WTC11 (cell line): ENCODE measurements around the gene SPATA12.

Experiments used
- CTCF ChIP-seq: fragments of 200-600 bp; IDR thresholded peaks from 2 replicates; pipeline ENCODE4 v1.8.0; 2022; ENCODE audit warnings: antibody characterized with exemption
- TEAD4 ChIP-seq: sonication (generic); formaldehyde crosslinking; IDR thresholded peaks from 2 replicates; pipeline ENCODE4 v1.8.0; 2022; ENCODE audit warnings: mild to moderate bottlenecking, missing genetic modification reagents
- TF ChIP-seq, protein P1 (sequence below): sonication (generic); formaldehyde crosslinking; IDR thresholded peaks from 2 replicates; pipeline ENCODE4 v1.8.1; 2023; ENCODE audit warnings: mild to moderate bottlenecking, missing genetic modification reagents, moderate library complexity
- TF ChIP-seq, protein P2 (sequence below): sonication (generic); formaldehyde crosslinking; IDR thresholded peaks from 2 replicates; pipeline ENCODE4 v1.8.0; 2022; ENCODE audit warnings: missing genetic modification reagents

GRCh38 chr3:57043518-57043917 lies 16.9 kb upstream of the SPATA12 start:
- TF ChIP-seq TEAD4 (CRISPR knock-in tag) (no peak), CTCF (no peak)
- TF ChIP-seq, protein P1, sequence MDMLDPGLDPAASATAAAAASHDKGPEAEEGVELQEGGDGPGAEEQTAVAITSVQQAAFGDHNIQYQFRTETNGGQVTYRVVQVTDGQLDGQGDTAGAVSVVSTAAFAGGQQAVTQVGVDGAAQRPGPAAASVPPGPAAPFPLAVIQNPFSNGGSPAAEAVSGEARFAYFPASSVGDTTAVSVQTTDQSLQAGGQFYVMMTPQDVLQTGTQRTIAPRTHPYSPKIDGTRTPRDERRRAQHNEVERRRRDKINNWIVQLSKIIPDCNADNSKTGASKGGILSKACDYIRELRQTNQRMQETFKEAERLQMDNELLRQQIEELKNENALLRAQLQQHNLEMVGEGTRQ, result no peak
- TF ChIP-seq, protein P2, sequence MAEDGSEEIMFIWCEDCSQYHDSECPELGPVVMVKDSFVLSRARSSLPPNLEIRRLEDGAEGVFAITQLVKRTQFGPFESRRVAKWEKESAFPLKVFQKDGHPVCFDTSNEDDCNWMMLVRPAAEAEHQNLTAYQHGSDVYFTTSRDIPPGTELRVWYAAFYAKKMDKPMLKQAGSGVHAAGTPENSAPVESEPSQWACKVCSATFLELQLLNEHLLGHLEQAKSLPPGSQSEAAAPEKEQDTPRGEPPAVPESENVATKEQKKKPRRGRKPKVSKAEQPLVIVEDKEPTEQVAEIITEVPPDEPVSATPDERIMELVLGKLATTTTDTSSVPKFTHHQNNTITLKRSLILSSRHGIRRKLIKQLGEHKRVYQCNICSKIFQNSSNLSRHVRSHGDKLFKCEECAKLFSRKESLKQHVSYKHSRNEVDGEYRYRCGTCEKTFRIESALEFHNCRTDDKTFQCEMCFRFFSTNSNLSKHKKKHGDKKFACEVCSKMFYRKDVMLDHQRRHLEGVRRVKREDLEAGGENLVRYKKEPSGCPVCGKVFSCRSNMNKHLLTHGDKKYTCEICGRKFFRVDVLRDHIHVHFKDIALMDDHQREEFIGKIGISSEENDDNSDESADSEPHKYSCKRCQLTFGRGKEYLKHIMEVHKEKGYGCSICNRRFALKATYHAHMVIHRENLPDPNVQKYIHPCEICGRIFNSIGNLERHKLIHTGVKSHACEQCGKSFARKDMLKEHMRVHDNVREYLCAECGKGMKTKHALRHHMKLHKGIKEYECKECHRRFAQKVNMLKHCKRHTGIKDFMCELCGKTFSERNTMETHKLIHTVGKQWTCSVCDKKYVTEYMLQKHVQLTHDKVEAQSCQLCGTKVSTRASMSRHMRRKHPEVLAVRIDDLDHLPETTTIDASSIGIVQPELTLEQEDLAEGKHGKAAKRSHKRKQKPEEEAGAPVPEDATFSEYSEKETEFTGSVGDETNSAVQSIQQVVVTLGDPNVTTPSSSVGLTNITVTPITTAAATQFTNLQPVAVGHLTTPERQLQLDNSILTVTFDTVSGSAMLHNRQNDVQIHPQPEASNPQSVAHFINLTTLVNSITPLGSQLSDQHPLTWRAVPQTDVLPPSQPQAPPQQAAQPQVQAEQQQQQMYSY (CRISPR knock-in tag), result no peak
